Peyer's patch (tissue), 4 donors: ENCODE measurements around the gene CUL5.

Experiments
- CTCF ChIP-seq, 6 experiments: fragments of 450-650 bp in 4 of 6; fragments of 200-600 bp in 2 of 6; sonication (generic) in 1 of 6; IDR thresholded peaks; one replicate each; pipeline ENCODE4 v1.5.1; 2017 to 2019; ENCODE audit warnings: antibody characterized with exemption in 6 of 6, mild to moderate bottlenecking in 3 of 6, moderate library complexity in 1 of 6
- POLR2A ChIP-seq, 2 donors: fragments of 450-650 bp; IDR thresholded peaks; one replicate each; pipeline ENCODE4 v1.5.1; 2017; ENCODE audit warnings: antibody characterized with exemption in 2 of 2, mild to moderate bottlenecking in 2 of 2, moderate library complexity in 2 of 2

DNA sequence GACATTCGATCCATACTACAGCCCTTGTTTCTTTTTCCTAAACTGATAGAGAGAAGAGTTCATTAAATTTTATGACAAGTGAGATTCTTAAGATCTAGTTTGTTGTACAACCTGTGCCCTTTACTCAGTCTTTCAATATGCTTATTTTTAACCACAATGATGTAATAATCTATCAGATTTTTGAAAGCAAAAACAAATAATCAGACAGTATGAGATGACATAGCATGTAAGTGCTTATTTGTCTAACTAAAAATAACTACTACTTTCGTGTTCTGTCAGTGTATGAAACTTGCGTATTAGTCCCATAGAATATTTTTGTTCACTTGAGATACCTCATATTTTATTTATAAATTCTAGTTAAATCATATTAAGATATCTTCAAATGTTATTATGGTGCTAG, 47.2 kb upstream of the CUL5 start:
- TF ChIP-seq CTCF (IDR thresholded peaks at IDR 0.05) (no peak), POLR2A (IDR thresholded peaks at IDR 0.05) (no peak)
